ENCODE measurements around the gene DAP. TPM values are rescaled to one million over a fixed set of nuclear protein-coding genes. Genes with fewer than 3 reads are reported as not detected.
"Not testable (repeated sequence)": the region's sequence is repeated elsewhere in the genome, so short reads cannot be mapped to it uniquely, and the experiment has no call there.

The DAP gene
- total and polyA plus RNA-seq, 7 experiments from 2014 or later, result 31.9 to 91.6 (median 43.0) TPM

DNA sequence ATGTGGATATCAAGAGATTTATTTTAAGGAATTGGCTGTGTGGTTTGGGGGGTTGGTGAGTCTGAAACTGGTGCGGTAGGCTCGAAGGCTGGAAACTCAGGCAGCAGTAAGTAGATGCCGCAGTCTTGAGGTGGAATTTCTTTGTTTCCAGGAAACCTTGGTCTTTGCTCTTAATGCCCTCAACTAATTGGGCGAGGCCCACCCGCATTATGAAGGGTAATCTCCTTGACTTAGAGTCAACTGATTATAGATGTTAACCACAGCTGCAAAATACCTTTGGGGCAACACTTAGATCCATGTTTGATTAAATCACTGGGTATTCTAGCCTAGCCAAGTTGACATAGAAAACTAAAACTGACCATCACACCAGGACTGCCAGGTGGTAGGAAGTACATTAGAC lies 113.4 kb downstream of the DAP start:
- DNase-seq, result no peak
- no peak overlapping the region for H3K4me3 Mint-ChIP-seq
- H3K9me3 Mint-ChIP-seq, result no peaks in the 10 kb centered on the region
- intact Hi-C loops (cut with micrococcal nuclease), result no loop called here
- Histone ChIP-seq H3K27ac (ENCODE audit: low read depth, low read length) (no peak overlapping the region), H3K4me3 (ENCODE audit: low read length) (no peak overlapping the region), H3K27me3 (ENCODE audit: control insufficient read depth in 2 of 2, insufficient read depth in 2 of 2, low read length in 2 of 2) (no peaks in the 10 kb centered on the region), H3K4me1 (ENCODE audit: control insufficient read depth in 2 of 2, insufficient read depth in 2 of 2, low read length in 2 of 2) (no peaks in the 10 kb centered on the region), H3K9me3 (ENCODE audit: control insufficient read depth in 2 of 3, low read length in 3 of 3) (no peaks in the 10 kb centered on the region), H3K36me3 (ENCODE audit: control insufficient read depth in 2 of 3, insufficient read depth in 3 of 3, low read length in 3 of 3) (no peaks in the 10 kb centered on the region)
- H3K4me1 Mint-ChIP-seq, result peaks cover 0 to 16% (median 0%) of the 10 kb centered on the region in 7 donors
- CTCF ChIA-PET, result no interaction called here
- H3K27me3 Mint-ChIP-seq, result peaks cover 0 to 13% (median 4%) of the 10 kb centered on the region in 5 donors
- POLR2A ChIA-PET, result no interaction called here
- ATAC-seq, result no peak
- H3K27ac Mint-ChIP-seq, result no peak overlapping the region
- H3K36me3 Mint-ChIP-seq, result peaks cover 0 to 7% (median 2%) of the 10 kb centered on the region in 5 donors

DNA sequence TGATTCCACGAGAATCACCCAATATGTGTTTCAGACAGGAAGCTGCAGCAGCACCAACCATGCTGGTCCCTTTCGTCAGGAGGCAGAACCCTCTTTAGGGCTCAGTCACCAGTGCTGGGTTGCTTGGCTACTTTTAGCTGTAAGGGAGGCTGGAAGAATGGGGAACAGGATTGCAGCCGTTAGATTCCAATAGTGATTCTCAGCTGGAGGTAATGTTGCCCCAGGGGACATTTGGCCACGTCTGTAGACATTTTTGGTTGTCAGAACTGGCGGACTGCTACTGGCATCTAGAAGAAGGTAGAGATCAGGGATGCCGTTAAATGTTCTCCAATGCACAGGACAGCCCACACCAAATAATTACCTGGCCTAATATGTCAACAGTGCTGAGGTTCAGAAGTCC lies 115.4 kb downstream of the DAP start:
- Mint-ChIP-seq H3K36me3 (peaks cover 0 to 8% (median 3%) of the 10 kb centered on the region in 5 donors), H3K4me3 (no peak overlapping the region)

DNA sequence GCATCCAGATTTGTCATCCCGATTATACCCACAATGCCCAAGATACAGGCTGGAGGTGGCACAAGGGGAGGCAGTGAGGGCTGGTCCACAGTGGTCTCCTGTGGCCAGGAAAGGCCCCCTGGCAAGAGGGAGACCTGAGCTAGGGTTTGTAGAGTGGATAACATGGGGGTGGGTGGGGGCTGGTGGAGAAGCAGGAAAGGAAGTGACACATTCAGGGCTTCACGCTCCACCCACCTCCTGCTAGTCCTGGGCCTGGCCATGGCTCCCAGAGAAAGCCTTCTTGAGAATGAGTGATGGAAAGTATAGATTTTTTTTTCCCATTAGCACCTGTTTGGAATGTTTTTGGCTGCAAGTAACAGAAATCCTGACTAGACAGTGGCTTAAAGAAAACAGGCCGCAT lies 115.9 kb downstream of the DAP start:
- Mint-ChIP-seq H3K36me3 (peaks cover 0 to 10% (median 3%) of the 10 kb centered on the region in 5 donors), H3K4me3 (no peak overlapping the region), H3K4me1 (peaks cover 0 to 19% (median 4%) of the 10 kb centered on the region in 7 donors), H3K27me3 (peaks cover 0 to 13% (median 4%) of the 10 kb centered on the region in 5 donors), H3K27ac (no peak overlapping the region), H3K9me3 (peaks cover 0 to 4% (median 0%) of the 10 kb centered on the region in 11 donors)
- H3K27ac ChIP-seq (ENCODE audit: low read depth, low read length), result no peak overlapping the region
- CTCF ChIA-PET, result no interaction called here
- intact Hi-C loops (cut with micrococcal nuclease), result no loop called here
- DNase-seq (no peak), ATAC-seq (no peak)
- no peaks in the 10 kb centered on the region for H3K36me3 ChIP-seq (ENCODE audit: control insufficient read depth in 2 of 3, insufficient read depth in 3 of 3, low read length in 3 of 3)
- POLR2A ChIA-PET, result interaction anchor here (0.9 kb wide), 1 partner anchor 66 kb away, joined by 4 read pairs; no protein-coding TSS in a partner anchor
- H3K27me3 ChIP-seq (ENCODE audit: control insufficient read depth in 2 of 2, insufficient read depth in 2 of 2, low read length in 2 of 2), result no peaks in the 10 kb centered on the region
- H3K4me1 ChIP-seq (ENCODE audit: control insufficient read depth in 2 of 2, insufficient read depth in 2 of 2, low read length in 2 of 2), result no peaks in the 10 kb centered on the region
- H3K4me3 ChIP-seq (ENCODE audit: low read length), result no peak overlapping the region
- H3K9me3 ChIP-seq (ENCODE audit: control insufficient read depth in 2 of 3, low read length in 3 of 3), result no peaks in the 10 kb centered on the region

More for the DNA sequence above, 115.4 kb downstream of the DAP start:
- H3K4me3 ChIP-seq (ENCODE audit: low read length), result no peak overlapping the region
- ChIA-PET CTCF (no interaction called here), POLR2A (no interaction called here)
- peaks cover 0 to 2% (median 0%) of the 10 kb centered on the region in 11 donors for H3K9me3 Mint-ChIP-seq
- H3K27me3 ChIP-seq (ENCODE audit: control insufficient read depth in 2 of 2, insufficient read depth in 2 of 2, low read length in 2 of 2), result no peaks in the 10 kb centered on the region
- no peak for ATAC-seq
- H3K27ac ChIP-seq (ENCODE audit: low read depth, low read length), result no peak overlapping the region
- H3K27me3 Mint-ChIP-seq, result peaks cover 0 to 13% (median 4%) of the 10 kb centered on the region in 5 donors
- no peaks in the 10 kb centered on the region for H3K4me1 ChIP-seq (ENCODE audit: control insufficient read depth in 2 of 2, insufficient read depth in 2 of 2, low read length in 2 of 2)
- no peak for DNase-seq
- H3K9me3 ChIP-seq (ENCODE audit: control insufficient read depth in 2 of 3, low read length in 3 of 3), result no peaks in the 10 kb centered on the region
- peaks cover 0 to 18% (median 4%) of the 10 kb centered on the region in 7 donors for H3K4me1 Mint-ChIP-seq
- no peak overlapping the region for H3K27ac Mint-ChIP-seq
- no peaks in the 10 kb centered on the region for H3K36me3 ChIP-seq (ENCODE audit: control insufficient read depth in 2 of 3, insufficient read depth in 3 of 3, low read length in 3 of 3)
- intact Hi-C loops (cut with micrococcal nuclease), result no loop called here

DNA sequence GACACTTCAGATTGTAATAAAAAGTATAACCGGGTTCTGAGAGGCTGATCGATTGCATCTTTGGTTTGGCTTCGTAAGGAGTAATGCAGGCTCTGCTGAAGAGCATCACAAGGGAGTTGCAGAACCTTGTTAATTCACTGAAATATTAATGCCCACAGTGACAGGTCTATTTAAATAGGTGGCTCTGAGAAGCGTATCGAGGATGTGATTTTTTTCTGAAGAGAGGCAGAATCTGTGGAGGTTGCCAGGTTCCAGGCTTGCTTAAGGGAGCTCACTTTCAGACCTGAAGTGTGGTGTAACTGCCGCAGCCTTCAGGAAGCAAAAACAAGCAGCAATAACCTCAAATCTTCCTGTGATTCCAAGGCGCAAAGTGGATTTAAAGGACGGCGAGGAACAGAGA lies 116.8 kb downstream of the DAP start:
- no peaks in the 10 kb centered on the region for H3K27me3 ChIP-seq (ENCODE audit: control insufficient read depth in 2 of 2, insufficient read depth in 2 of 2, low read length in 2 of 2)
- Mint-ChIP-seq H3K4me1 (peaks cover 0 to 22% (median 4%) of the 10 kb centered on the region in 7 donors), H3K4me3 (no peak overlapping the region), H3K36me3 (peaks cover 0 to 11% (median 3%) of the 10 kb centered on the region in 5 donors), H3K27me3 (peaks cover 0 to 13% (median 4%) of the 10 kb centered on the region in 5 donors), H3K9me3 (peaks cover 0 to 6% (median 0%) of the 10 kb centered on the region in 11 donors), H3K27ac (no peak overlapping the region)
- no peaks in the 10 kb centered on the region for H3K36me3 ChIP-seq (ENCODE audit: control insufficient read depth in 2 of 3, insufficient read depth in 3 of 3, low read length in 3 of 3)
- intact Hi-C loops (cut with micrococcal nuclease), result no loop called here
- H3K9me3 ChIP-seq (ENCODE audit: control insufficient read depth in 2 of 3, low read length in 3 of 3), result no peaks in the 10 kb centered on the region
- H3K27ac ChIP-seq (ENCODE audit: low read depth, low read length), result no peak overlapping the region
- ChIA-PET POLR2A (interaction anchor here (0.9 kb wide), 1 partner anchor 65 kb away, joined by 4 read pairs; no protein-coding TSS in a partner anchor), CTCF (interaction anchor here (0.8 kb wide), 1 partner anchor 17 kb away, joined by 3 read pairs; no protein-coding TSS in a partner anchor)
- H3K4me3 ChIP-seq (ENCODE audit: low read length), result no peak overlapping the region
- ATAC-seq (no peak), DNase-seq (no peak)
- H3K4me1 ChIP-seq (ENCODE audit: control insufficient read depth in 2 of 2, insufficient read depth in 2 of 2, low read length in 2 of 2), result no peaks in the 10 kb centered on the region

DNA sequence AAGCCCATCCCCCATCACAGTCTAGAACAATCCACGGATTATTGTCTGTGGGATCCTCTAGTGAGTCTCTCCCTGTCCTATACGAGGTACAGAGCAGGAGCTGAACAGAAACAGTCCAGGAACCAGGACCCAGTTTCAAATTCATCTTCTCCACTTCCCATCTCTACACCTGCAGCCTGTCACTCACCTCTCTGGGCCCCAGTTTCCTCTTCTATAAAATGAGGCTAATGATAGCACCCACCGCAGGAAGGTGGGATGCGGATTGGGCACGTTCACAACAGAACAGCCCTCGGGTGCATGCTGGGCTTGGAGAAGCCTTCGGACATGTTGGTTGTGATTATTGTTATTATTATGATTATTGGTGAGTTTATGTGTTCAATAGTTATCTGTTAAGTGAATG lies 118.7 kb downstream of the DAP start:
- Histone ChIP-seq H3K27me3 (ENCODE audit: control insufficient read depth in 2 of 2, insufficient read depth in 2 of 2, low read length in 2 of 2) (no peaks in the 10 kb centered on the region), H3K4me1 (ENCODE audit: control insufficient read depth in 2 of 2, insufficient read depth in 2 of 2, low read length in 2 of 2) (no peaks in the 10 kb centered on the region), H3K9me3 (ENCODE audit: control insufficient read depth in 2 of 3, low read length in 3 of 3) (no peaks in the 10 kb centered on the region), H3K4me3 (ENCODE audit: low read length) (no peak overlapping the region), H3K36me3 (ENCODE audit: control insufficient read depth in 2 of 3, insufficient read depth in 3 of 3, low read length in 3 of 3) (no peaks in the 10 kb centered on the region), H3K27ac (ENCODE audit: low read depth, low read length) (no peak overlapping the region)
- no peak for ATAC-seq
- CTCF ChIA-PET, result no interaction called here
- intact Hi-C loops (cut with micrococcal nuclease), result no loop called here
- Mint-ChIP-seq H3K4me1 (peaks cover 0 to 22% (median 4%) of the 10 kb centered on the region in 7 donors), H3K27me3 (peaks cover 0 to 13% (median 4%) of the 10 kb centered on the region in 5 donors), H3K9me3 (peaks cover 0 to 12% (median 3%) of the 10 kb centered on the region in 11 donors), H3K36me3 (peaks cover 0 to 19% (median 3%) of the 10 kb centered on the region in 5 donors), H3K27ac (no peak overlapping the region), H3K4me3 (no peak overlapping the region)
- no peak for DNase-seq
- POLR2A ChIA-PET, result no interaction called here

DNA sequence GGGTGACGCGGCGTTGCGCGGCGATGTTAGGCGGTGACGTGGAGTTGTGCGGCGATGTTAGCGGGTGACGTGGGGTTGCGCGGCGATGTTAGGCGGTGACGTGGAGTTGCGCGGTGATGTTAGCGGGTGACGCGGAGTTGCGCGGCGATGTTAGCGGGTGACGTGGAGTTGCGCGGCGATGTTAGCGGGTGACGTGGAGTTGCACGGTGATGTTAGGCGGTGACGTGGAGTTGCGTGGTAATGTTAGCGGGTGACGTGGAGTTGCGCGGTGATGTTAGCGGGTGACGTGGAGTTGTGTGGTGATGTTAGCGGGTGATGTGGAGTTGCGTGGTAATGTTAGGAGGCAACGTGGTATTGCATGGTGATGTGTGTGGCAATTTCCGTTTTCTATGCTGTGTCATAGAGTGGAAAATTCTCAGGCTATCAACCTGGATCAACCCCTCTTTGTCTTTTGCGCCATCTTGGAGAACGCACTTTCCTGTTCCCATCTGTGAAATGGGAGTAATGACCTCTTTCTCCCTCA lies 121.1 kb downstream of the DAP start:
- Mint-ChIP-seq H3K9me3 (peaks cover 0 to 12% (median 3%) of the 10 kb centered on the region in 11 donors), H3K27me3 (peaks cover 0 to 10% (median 4%) of the 10 kb centered on the region in 5 donors), H3K4me1 (peaks cover 7 to 38% (median 11%) of the 10 kb centered on the region in 7 donors), H3K27ac (peak overlapping the region in 2 of 9 donors; percentile 17 to 26), H3K36me3 (peaks cover 0 to 23% (median 3%) of the 10 kb centered on the region in 5 donors), H3K4me3 (no peak overlapping the region)
- no peak for DNase-seq
- no peaks in the 10 kb centered on the region for H3K27me3 ChIP-seq (ENCODE audit: control insufficient read depth in 2 of 2, insufficient read depth in 2 of 2, low read length in 2 of 2)
- intact Hi-C loops (cut with micrococcal nuclease), result loop anchor here in 1 of 2 donors (5.0 kb wide), 1 partner anchor 43 kb away; no protein-coding TSS in a partner anchor
- no peak overlapping the region for H3K4me3 ChIP-seq (ENCODE audit: low read length)
- ATAC-seq, result no peak
- no peaks in the 10 kb centered on the region for H3K9me3 ChIP-seq (ENCODE audit: control insufficient read depth in 2 of 3, low read length in 3 of 3)
- peaks cover 0 to 7% of the 10 kb centered on the region in 2 donors for H3K4me1 ChIP-seq (ENCODE audit: control insufficient read depth in 2 of 2, insufficient read depth in 2 of 2, low read length in 2 of 2)
- no peaks in the 10 kb centered on the region for H3K36me3 ChIP-seq (ENCODE audit: control insufficient read depth in 2 of 3, insufficient read depth in 3 of 3, low read length in 3 of 3)
- CTCF ChIA-PET, result no interaction called here
- POLR2A ChIA-PET, result no interaction called here
- no peak overlapping the region for H3K27ac ChIP-seq (ENCODE audit: low read depth, low read length)

DNA sequence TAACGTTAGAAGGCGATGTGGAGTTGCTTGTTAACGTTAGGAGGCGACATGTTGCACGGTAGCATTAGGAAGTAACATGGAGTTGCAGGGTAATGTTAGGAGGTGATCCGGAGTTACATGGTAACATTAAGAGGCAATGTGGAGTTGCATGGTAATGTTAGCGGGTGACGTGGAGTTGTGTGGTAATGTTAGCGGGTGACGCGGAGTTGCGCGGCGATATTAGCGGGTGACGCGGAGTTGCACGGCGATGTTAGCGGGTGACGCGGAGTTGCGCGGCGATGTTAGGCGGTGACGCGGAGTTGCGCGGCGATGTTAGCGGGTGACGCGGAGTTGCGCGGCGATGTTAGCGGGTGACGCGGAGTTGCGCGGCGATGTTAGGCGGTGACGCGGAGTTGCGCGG lies 122.3 kb downstream of the DAP start:
- H3K36me3 ChIP-seq (ENCODE audit: control insufficient read depth in 2 of 3, insufficient read depth in 3 of 3, low read length in 3 of 3); H3K4me3 Mint-ChIP-seq; CTCF ChIA-PET; DNase-seq; H3K9me3 ChIP-seq (ENCODE audit: control insufficient read depth in 2 of 3, low read length in 3 of 3); H3K27me3 ChIP-seq (ENCODE audit: control insufficient read depth in 2 of 2, insufficient read depth in 2 of 2, low read length in 2 of 2); H3K27ac ChIP-seq (ENCODE audit: low read depth, low read length); ATAC-seq; H3K4me3 ChIP-seq (ENCODE audit: low read length); H3K27me3 Mint-ChIP-seq; POLR2A ChIA-PET: not testable (repeated sequence)
- peaks cover under 1 to 15% of the 10 kb centered on the region in 2 donors for H3K4me1 ChIP-seq (ENCODE audit: control insufficient read depth in 2 of 2, insufficient read depth in 2 of 2, low read length in 2 of 2)
- H3K4me1 Mint-ChIP-seq, result peaks cover 9 to 39% (median 20%) of the 10 kb centered on the region in 7 donors
- peaks cover 0 to 12% (median 3%) of the 10 kb centered on the region in 11 donors for H3K9me3 Mint-ChIP-seq
- peaks cover 0 to 23% (median 0%) of the 10 kb centered on the region in 5 donors for H3K36me3 Mint-ChIP-seq
- peak overlapping the region in 3 of 9 donors; percentile 4 to 56 (median 16) for H3K27ac Mint-ChIP-seq
- intact Hi-C loops (cut with micrococcal nuclease), result loop anchor here in 1 of 2 donors (5.0 kb wide), 1 partner anchor 41 kb away; no protein-coding TSS in a partner anchor

Data from naive thymus-derived CD4-positive, alpha-beta T cell (primary cell).